HG03442 (cell line): ENCODE results near the gene BTBD9.
A peak's percentile ranks its signal among the peaks of the same experiment; 100 is the strongest.
"Not testable (repeated sequence)": the region's sequence is repeated elsewhere in the genome, so short reads cannot be mapped to it uniquely, and the experiment has no call there.

ENCODE experiments used
- ATAC-seq: cut with Tn5 transposase; IDR thresholded peaks from one replicate; pipeline ENCODE4 v1.9.1; 2021; ENCODE audit warnings: mild to moderate bottlenecking, moderate library complexity; ENCODE audit not compliant: unreplicated experiment

The BTBD9 gene

GRCh38 chr6:38438097-38438496 lies 201.6 kb downstream of the BTBD9 start:
- ATAC-seq = no peak

- no peak for ATAC-seq
These were observed 202.8 kb downstream of the BTBD9 start for GRCh38 chr6:38436726-38437465.

- no peak for ATAC-seq
These were observed 204.4 kb downstream of the BTBD9 start for GRCh38 chr6:38435330-38435729.

GRCh38 chr6:38434051-38434450 lies 205.7 kb downstream of the BTBD9 start:
- ATAC-seq = no peak

- no peak for ATAC-seq
These were observed 207.2 kb downstream of the BTBD9 start for GRCh38 chr6:38432479-38432878.

- ATAC-seq = no peak
These were observed 207.7 kb downstream of the BTBD9 start for GRCh38 chr6:38432079-38432478.

- ATAC-seq = no peak
These were observed 210.2 kb downstream of the BTBD9 start for GRCh38 chr6:38429546-38429945.

GRCh38 chr6:38427492-38428210 lies 212.1 kb downstream of the BTBD9 start:
- peak; percentile 52 for ATAC-seq

GRCh38 chr6:38425788-38426488 lies 213.8 kb downstream of the BTBD9 start:
- not testable (repeated sequence) for ATAC-seq

- ATAC-seq = no peak
These were observed 216.0 kb downstream of the BTBD9 start for GRCh38 chr6:38423746-38424145.

GRCh38 chr6:38420207-38420606 lies 219.5 kb downstream of the BTBD9 start:
- no peak for ATAC-seq

GRCh38 chr6:38417521-38417920 lies 222.2 kb downstream of the BTBD9 start:
- ATAC-seq = no peak

GRCh38 chr6:38415231-38416005 lies 224.3 kb downstream of the BTBD9 start:
- ATAC-seq = no peak

GRCh38 chr6:38413102-38413800 lies 226.5 kb downstream of the BTBD9 start:
- no peak for ATAC-seq

- ATAC-seq = no peak
These were observed 232.5 kb downstream of the BTBD9 start for GRCh38 chr6:38407192-38407591.

- ATAC-seq = no peak
These were observed 233.6 kb downstream of the BTBD9 start for GRCh38 chr6:38406096-38406495.

GRCh38 chr6:38404900-38405556 lies 234.7 kb downstream of the BTBD9 start:
- no peak for ATAC-seq

GRCh38 chr6:38404355-38404754 lies 235.4 kb downstream of the BTBD9 start:
- ATAC-seq = no peak

GRCh38 chr6:38403548-38403947 lies 236.2 kb downstream of the BTBD9 start:
- ATAC-seq = no peak

GRCh38 chr6:38400764-38401163 lies 239.0 kb downstream of the BTBD9 start:
- ATAC-seq = no peak
